K562 (cell line): ENCODE results near the gene NBEAL2. TPM values are rescaled to one million over a fixed set of nuclear protein-coding genes. Genes with fewer than 3 reads are reported as not detected.

ENCODE experiments used
- BCL6 ChIP-seq: fragments of 250-450 bp; sonication (Bioruptor Pico); IDR thresholded peaks from 2 replicates; pipeline ENCODE4 v1.4.0; 2020
- CBX5 ChIP-seq: IDR thresholded peaks from 2 replicates; pipeline ENCODE4 v1.6.1; 2014; ENCODE audit warnings: low read depth, borderline replicate concordance
- ERF ChIP-seq: fragments of 450-650 bp; formaldehyde crosslinking; IDR thresholded peaks from 2 replicates; pipeline ENCODE4 v1.4.0; 2020; ENCODE audit warnings: mild to moderate bottlenecking, mixed read lengths
- ETV1 ChIP-seq: fragments of 450-650 bp; conservative IDR thresholded peaks from 2 replicates; pipeline ENCODE4 v1.6.1; 2016; ENCODE audit warnings: missing genetic modification characterization, control low read depth, low read depth, missing compliant biosample characterization
- FOXJ2 ChIP-seq: fragments of 200-800 bp; sonication (Bioruptor generic); IDR thresholded peaks from 2 replicates; pipeline ENCODE4 v1.6.1; 2016; ENCODE audit warnings: missing genetic modification characterization, missing compliant biosample characterization
- FUS ChIP-seq: fragments of 200-400 bp; formaldehyde crosslinking; optimal IDR thresholded peaks from 2 replicates; pipeline ENCODE3; 2017; ENCODE audit warnings: low read depth, low read length
- HDAC6 ChIP-seq: IDR thresholded peaks from 2 replicates; pipeline ENCODE4 v1.6.1; 2012; ENCODE audit warnings: low read depth, mild to moderate bottlenecking, control low read depth, inconsistent platforms, low read length, moderate library complexity
- KDM2B ChIP-seq: fragments of 250-450 bp; sonication (Bioruptor Pico); IDR thresholded peaks from 2 replicates; pipeline ENCODE4 v1.8.0; 2021; ENCODE audit warnings: mild to moderate bottlenecking, moderate library complexity
- KHSRP ChIP-seq: fragments of 450-650 bp; IDR thresholded peaks from 2 replicates; pipeline ENCODE4 v1.6.1; 2017
- KLF16 ChIP-seq: IDR thresholded peaks from 2 replicates; pipeline ENCODE4 v1.6.1; 2016; ENCODE audit warnings: antibody characterized with exemption
- POLR2AphosphoS5 ChIP-seq: IDR thresholded peaks from 2 replicates; pipeline ENCODE4 v1.6.1; 2011; ENCODE audit warnings: mild to moderate bottlenecking, low read depth, low read length, moderate library complexity; ENCODE audit not compliant: control insufficient read depth, insufficient read depth
- SIX5 ChIP-seq, 2 experiments: IDR thresholded peaks; 2 replicates each; pipeline ENCODE4 v1.6.1; 2011; ENCODE audit warnings: low read length in 2 of 2, borderline replicate concordance in 1 of 2, low read depth in 1 of 2, mild to moderate bottlenecking in 1 of 2, moderate library complexity in 1 of 2; ENCODE audit not compliant: insufficient read depth in 1 of 2
- SMAD4 ChIP-seq: fragments of 250-450 bp; sonication (Bioruptor Pico); conservative IDR thresholded peaks from 2 replicates; pipeline ENCODE4 v1.8.0; 2021; ENCODE audit warnings: inconsistent platforms, mild to moderate bottlenecking, moderate library complexity
- SREBF2 ChIP-seq: sonication (generic); formaldehyde crosslinking; IDR thresholded peaks from 2 replicates; pipeline ENCODE4 v1.4.0; 2020; ENCODE audit warnings: mild to moderate bottlenecking, missing genetic modification reagents
- SRF ChIP-seq, 2 experiments: fragments of 250-450, 450-650 bp in 1 of 2; sonication (Bioruptor Pico) in 1 of 2; sonication (generic) in 1 of 2; formaldehyde crosslinking; IDR thresholded peaks; 2 replicates each; pipeline versions ENCODE4 v1.5.0 to v1.5.1; 2020 to 2022; ENCODE audit warnings: mild to moderate bottlenecking in 1 of 2, missing genetic modification reagents in 1 of 2
- STAG1 ChIP-seq: sonication (generic); formaldehyde crosslinking; IDR thresholded peaks from 2 replicates; pipeline ENCODE4 v1.5.0; 2020; ENCODE audit warnings: missing genetic modification reagents, borderline replicate concordance
- SUPT5H ChIP-seq: fragments of 450-650 bp; IDR thresholded peaks from 2 replicates; pipeline ENCODE4 v1.6.1; 2016
- TEAD4 ChIP-seq, 2 experiments: sonication (generic) in 1 of 2; formaldehyde crosslinking in 1 of 2; IDR thresholded peaks; 2 replicates each; pipeline versions ENCODE4 v1.6.1 to v1.8.0; 2012 to 2022; ENCODE audit warnings: borderline replicate concordance in 1 of 2, inconsistent platforms in 1 of 2, low read length in 1 of 2, mild to moderate bottlenecking in 1 of 2, missing genetic modification reagents in 1 of 2
- ZKSCAN3 ChIP-seq: fragments of 250-450 bp; sonication (Bioruptor Pico); IDR thresholded peaks from 2 replicates; pipeline ENCODE4 v1.4.0; 2020
- ZNF140 ChIP-seq: fragments of 250-450 bp; sonication (Bioruptor Pico); IDR thresholded peaks from 2 replicates; pipeline ENCODE4 v1.8.0; 2021; ENCODE audit warnings: moderate library complexity, mild to moderate bottlenecking, inconsistent platforms
- ZNF408 ChIP-seq: fragments of 250-450 bp; sonication (Bioruptor Pico); IDR thresholded peaks from 2 replicates; pipeline ENCODE4 v1.4.0; 2020; ENCODE audit warnings: low read depth, mild to moderate bottlenecking, moderate library complexity
- ZNF696 ChIP-seq: fragments of 250-450 bp; sonication (Bioruptor Pico); conservative IDR thresholded peaks from 2 replicates; pipeline ENCODE4 v1.4.0; 2020; ENCODE audit warnings: mild to moderate bottlenecking, moderate library complexity
- polyA plus RNA-seq, 8 experiments: library from polyadenylated mRNA; depleted of rRNA in 4 of 8; stranded (reverse) in 5 of 8; unstranded in 3 of 8; fragments of >200 nt; fragmentation: Nextera tagmentation in 2 of 8; fragmentation: Illumina TruSeq in 1 of 8; extraction: Ambion mirVana in 2 of 8; extraction: Trizol in 1 of 8; gene quantifications; 2 replicates each; pipeline versions ENCODE4 v1.2.1 to v1.2.3, GENCODE V29; 2011 to 2014; ENCODE audit warnings: inconsistent platforms in 1 of 8, missing spikeins in 1 of 8
- total RNA-seq, 7 experiments: library from RNA; depleted of rRNA in 6 of 7; stranded (reverse); fragments of >200 nt in 6 of 7; fragmentation: Illumina TruSeq in 2 of 7; extraction: Trizol in 2 of 7; gene quantifications; 2 replicates each; pipeline versions ENCODE4 v1.2.1 to v1.2.3, GENCODE V29; 2011 to 2021; ENCODE audit warnings: low replicate concordance in 1 of 7
- TF ChIP-seq, protein P1 (sequence below): fragments of 250-450 bp; sonication (Bioruptor Pico); IDR thresholded peaks from 2 replicates; pipeline ENCODE4 v1.5.0; 2021; ENCODE audit warnings: mild to moderate bottlenecking, borderline replicate concordance
- TF ChIP-seq, protein P2 (sequence below): fragments of 250-450 bp; sonication (Bioruptor Pico); IDR thresholded peaks from 2 replicates; pipeline ENCODE4 v1.5.0; 2021
- TF ChIP-seq, protein P3 (sequence below): sonication (generic); formaldehyde crosslinking; IDR thresholded peaks from 2 replicates; pipeline ENCODE4 v1.8.1; 2023; ENCODE audit warnings: mild to moderate bottlenecking, missing genetic modification reagents

Gene NBEAL2
- total and polyA plus RNA-seq, 9 of the 15 experiments (the other 6 are each of a cell fraction or from before 2014, with no cell fraction given) = 0.06 to 114 (median 29.6) TPM

DNA sequence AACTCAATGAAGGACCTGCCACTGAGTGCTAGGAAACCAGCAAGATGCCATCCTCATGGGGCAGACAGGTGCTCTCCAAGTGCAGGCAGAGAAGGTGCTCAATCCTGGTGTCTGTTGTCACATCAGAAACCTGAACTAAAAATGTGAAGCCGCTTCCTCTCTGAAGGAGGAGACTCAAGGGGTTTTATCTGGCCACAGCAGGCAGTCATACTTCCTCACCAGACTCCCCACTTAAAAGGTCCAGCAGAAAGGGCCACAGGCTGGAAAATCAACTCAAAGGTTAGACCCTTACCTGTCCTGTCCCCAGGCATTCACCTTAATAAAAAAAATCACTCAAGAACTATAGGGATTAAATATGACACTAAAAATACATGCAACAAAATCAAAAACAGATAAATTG is 7.7 kb upstream of the NBEAL2 start (continued):
- TF ChIP-seq, protein P1, sequence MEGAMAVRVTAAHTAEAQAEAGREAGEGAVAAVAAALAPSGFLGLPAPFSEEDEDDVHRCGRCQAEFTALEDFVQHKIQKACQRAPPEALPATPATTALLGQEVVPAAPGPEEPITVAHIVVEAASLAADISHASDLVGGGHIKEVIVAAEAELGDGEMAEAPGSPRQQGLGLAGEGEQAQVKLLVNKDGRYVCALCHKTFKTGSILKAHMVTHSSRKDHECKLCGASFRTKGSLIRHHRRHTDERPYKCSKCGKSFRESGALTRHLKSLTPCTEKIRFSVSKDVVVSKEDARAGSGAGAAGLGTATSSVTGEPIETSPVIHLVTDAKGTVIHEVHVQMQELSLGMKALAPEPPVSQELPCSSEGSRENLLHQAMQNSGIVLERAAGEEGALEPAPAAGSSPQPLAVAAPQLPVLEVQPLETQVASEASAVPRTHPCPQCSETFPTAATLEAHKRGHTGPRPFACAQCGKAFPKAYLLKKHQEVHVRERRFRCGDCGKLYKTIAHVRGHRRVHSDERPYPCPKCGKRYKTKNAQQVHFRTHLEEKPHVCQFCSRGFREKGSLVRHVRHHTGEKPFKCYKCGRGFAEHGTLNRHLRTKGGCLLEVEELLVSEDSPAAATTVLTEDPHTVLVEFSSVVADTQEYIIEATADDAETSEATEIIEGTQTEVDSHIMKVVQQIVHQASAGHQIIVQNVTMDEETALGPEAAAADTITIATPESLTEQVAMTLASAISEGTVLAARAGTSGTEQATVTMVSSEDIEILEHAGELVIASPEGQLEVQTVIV (CRISPR knock-in tag) = no peak
- TF ChIP-seq ZNF408 (CRISPR knock-in tag) = no peak
- no peak for TF ChIP-seq STAG1 (CRISPR knock-in tag)
- TF ChIP-seq HDAC6 = no peak
- TF ChIP-seq SRF (CRISPR knock-in tag; IDR thresholded peaks at IDR 0.05) = no peak
- TF ChIP-seq SIX5 (IDR thresholded peaks at IDR 0.05; ENCODE audit: borderline replicate concordance in 1 of 2, insufficient read depth in 1 of 2, low read depth in 1 of 2, low read length in 2 of 2) = no peak
- no peak for TF ChIP-seq ERF (CRISPR knock-in tag)
- TF ChIP-seq KLF16 = peak; percentile 48; the same call in 1 of the 2 replicates
- TF ChIP-seq BCL6 (CRISPR knock-in tag) = no peak
- no peak for TF ChIP-seq ZKSCAN3 (CRISPR knock-in tag)
- TF ChIP-seq, protein P2, sequence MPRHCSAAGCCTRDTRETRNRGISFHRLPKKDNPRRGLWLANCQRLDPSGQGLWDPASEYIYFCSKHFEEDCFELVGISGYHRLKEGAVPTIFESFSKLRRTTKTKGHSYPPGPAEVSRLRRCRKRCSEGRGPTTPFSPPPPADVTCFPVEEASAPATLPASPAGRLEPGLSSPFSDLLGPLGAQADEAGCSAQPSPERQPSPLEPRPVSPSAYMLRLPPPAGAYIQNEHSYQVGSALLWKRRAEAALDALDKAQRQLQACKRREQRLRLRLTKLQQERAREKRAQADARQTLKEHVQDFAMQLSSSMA (CRISPR knock-in tag) = no peak
- TF ChIP-seq KHSRP = no peak
- no peak for TF ChIP-seq ZNF140 (CRISPR knock-in tag)
- no peak for TF ChIP-seq ZNF696
- no peak for TF ChIP-seq SREBF2 (CRISPR knock-in tag)
- TF ChIP-seq ETV1 (tag) = peak; percentile 79
- TF ChIP-seq POLR2AphosphoS5 = 0 out of 2 replicates have a peak, but pooled peaks have one; percentile 32
- no peak for TF ChIP-seq CBX5
- TF ChIP-seq SUPT5H = no peak
- TF ChIP-seq, protein P3, sequence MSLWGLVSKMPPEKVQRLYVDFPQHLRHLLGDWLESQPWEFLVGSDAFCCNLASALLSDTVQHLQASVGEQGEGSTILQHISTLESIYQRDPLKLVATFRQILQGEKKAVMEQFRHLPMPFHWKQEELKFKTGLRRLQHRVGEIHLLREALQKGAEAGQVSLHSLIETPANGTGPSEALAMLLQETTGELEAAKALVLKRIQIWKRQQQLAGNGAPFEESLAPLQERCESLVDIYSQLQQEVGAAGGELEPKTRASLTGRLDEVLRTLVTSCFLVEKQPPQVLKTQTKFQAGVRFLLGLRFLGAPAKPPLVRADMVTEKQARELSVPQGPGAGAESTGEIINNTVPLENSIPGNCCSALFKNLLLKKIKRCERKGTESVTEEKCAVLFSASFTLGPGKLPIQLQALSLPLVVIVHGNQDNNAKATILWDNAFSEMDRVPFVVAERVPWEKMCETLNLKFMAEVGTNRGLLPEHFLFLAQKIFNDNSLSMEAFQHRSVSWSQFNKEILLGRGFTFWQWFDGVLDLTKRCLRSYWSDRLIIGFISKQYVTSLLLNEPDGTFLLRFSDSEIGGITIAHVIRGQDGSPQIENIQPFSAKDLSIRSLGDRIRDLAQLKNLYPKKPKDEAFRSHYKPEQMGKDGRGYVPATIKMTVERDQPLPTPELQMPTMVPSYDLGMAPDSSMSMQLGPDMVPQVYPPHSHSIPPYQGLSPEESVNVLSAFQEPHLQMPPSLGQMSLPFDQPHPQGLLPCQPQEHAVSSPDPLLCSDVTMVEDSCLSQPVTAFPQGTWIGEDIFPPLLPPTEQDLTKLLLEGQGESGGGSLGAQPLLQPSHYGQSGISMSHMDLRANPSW (CRISPR knock-in tag) = no peak
- TF ChIP-seq SMAD4 (CRISPR knock-in tag) = no peak; the same call in 1 of the 2 replicates
- peak; percentile 76 for TF ChIP-seq TEAD4 (IDR thresholded peaks at IDR 0.05; ENCODE audit: low read length)
- TF ChIP-seq TEAD4 (CRISPR knock-in tag; IDR thresholded peaks at IDR 0.05; ENCODE audit: borderline replicate concordance) = no peak
- TF ChIP-seq FOXJ2 (tag) = no peak
- no peak for TF ChIP-seq FUS
- no peak for TF ChIP-seq KDM2B (CRISPR knock-in tag)
